CD4-positive, CD25-positive, alpha-beta regulatory T cell (primary cell): ENCODE measurements around the gene HAND2. TPM values are rescaled to one million over a fixed set of nuclear protein-coding genes. Genes with fewer than 3 reads are reported as not detected.

ENCODE experiments used
- ATAC-seq, 2 donors: fragments of 150-1000 bp; cut with Tn5 transposase; one replicate each; pipeline ENCODE4 v1.10.0; 2021; ENCODE audit warnings: low read depth in 2 of 2, moderate number of reproducible peaks in 2 of 2, moderate library complexity in 1 of 2
- DNase-seq, 3 donors: peaks; one replicate each; pipeline versions ENCODE4 v3.0.0 to v3.0.0-alpha.2; 2012 to 2022; ENCODE audit warnings: mixed read lengths in 1 of 3
- H3K27ac ChIP-seq: one replicate; pipeline ENCODE4 v1.7.0; 2013; ENCODE audit warnings: mild to moderate bottlenecking, low read length; ENCODE audit not compliant: insufficient read depth, poor library complexity, severe bottlenecking
- H3K27me3 ChIP-seq: one replicate; pipeline ENCODE4 v1.7.0; 2013; ENCODE audit warnings: low read length; ENCODE audit not compliant: control insufficient read depth, insufficient read depth
- H3K36me3 ChIP-seq: one replicate; pipeline ENCODE4 v1.7.0; 2013; ENCODE audit warnings: mild to moderate bottlenecking, low read length, moderate library complexity; ENCODE audit not compliant: control insufficient read depth, insufficient read depth
- H3K4me1 ChIP-seq: 2 replicates; pipeline ENCODE4 v1.7.0; 2013; ENCODE audit warnings: mild to moderate bottlenecking, low read length; ENCODE audit not compliant: insufficient read depth, control insufficient read depth, poor library complexity, severe bottlenecking
- H3K4me3 ChIP-seq: one replicate; pipeline ENCODE4 v1.7.0; 2013; ENCODE audit warnings: low read depth, mild to moderate bottlenecking, low read length, moderate library complexity
- H3K9me3 ChIP-seq, 2 experiments: 1 replicate in 1 of 2; 2 replicates in 1 of 2; pipeline ENCODE4 v1.7.0; 2013; ENCODE audit warnings: low read length in 2 of 2, mild to moderate bottlenecking in 1 of 2, moderate library complexity in 1 of 2; ENCODE audit not compliant: control insufficient read depth in 2 of 2
- H3K27ac Mint-ChIP-seq, 3 donors: one replicate each; pipeline ENCODE4 v1.8.0; 2020 to 2022; ENCODE audit warnings: mild to moderate bottlenecking in 3 of 3, mixed read lengths in 3 of 3, moderate library complexity in 2 of 3
- H3K27me3 Mint-ChIP-seq: one replicate; pipeline ENCODE4 v1.8.0; 2022; ENCODE audit warnings: mild to moderate bottlenecking, mixed read lengths
- H3K36me3 Mint-ChIP-seq: one replicate; pipeline ENCODE4 v1.8.0; 2020; ENCODE audit warnings: mixed read lengths
- H3K4me1 Mint-ChIP-seq, 4 donors: one replicate each; pipeline ENCODE4 v1.8.0; 2020 to 2022; ENCODE audit warnings: mixed read lengths in 4 of 4, mild to moderate bottlenecking in 1 of 4
- H3K4me3 Mint-ChIP-seq, 4 donors: one replicate each; pipeline ENCODE4 v1.8.0; 2020 to 2022; ENCODE audit warnings: mild to moderate bottlenecking in 4 of 4, mixed read lengths in 4 of 4, moderate library complexity in 3 of 4
- H3K9me3 Mint-ChIP-seq, 7 donors: one replicate each; pipeline ENCODE4 v1.8.0; 2020 to 2022; ENCODE audit warnings: mixed read lengths in 7 of 7, mild to moderate bottlenecking in 3 of 7, moderate library complexity in 2 of 7
- polyA plus RNA-seq, 4 donors: library from polyadenylated mRNA; unstranded; fragments of 300-500 nt; fragmentation: Illumina TruSeq; gene quantifications; one replicate each; pipeline ENCODE4 v1.2.3, GENCODE V29; 2021
- total RNA-seq: library from RNA; stranded (reverse); gene quantifications from one replicate; pipeline ENCODE4 v1.2.3, GENCODE V29; 2022

Gene HAND2
- total and polyA plus RNA-seq, 5 donors from 2014 or later = not detected

- H3K4me1 Mint-ChIP-seq = no peaks in the 10 kb centered on the region
- DNase-seq (no peak), ATAC-seq (no peak)
- no peak overlapping the region for H3K4me3 ChIP-seq
- H3K27ac ChIP-seq = no peak overlapping the region
- H3K4me1 ChIP-seq = no peaks in the 10 kb centered on the region
- H3K27me3 ChIP-seq = peaks cover 2% of the 10 kb centered on the region
- no peak overlapping the region for H3K27ac Mint-ChIP-seq
- no peaks in the 10 kb centered on the region for H3K36me3 ChIP-seq
- no peak overlapping the region for H3K4me3 Mint-ChIP-seq
- H3K9me3 ChIP-seq = no peaks in the 10 kb centered on the region
- H3K27me3 Mint-ChIP-seq = peaks cover 22% of the 10 kb centered on the region
- H3K9me3 Mint-ChIP-seq = no peaks in the 10 kb centered on the region
- no peaks in the 10 kb centered on the region for H3K36me3 Mint-ChIP-seq
Measured at GRCh38 chr4:173488074-173488473, 42.0 kb downstream of the HAND2 start.

GRCh38 chr4:173486714-173487392, 43.2 kb downstream of the HAND2 start:
- Mint-ChIP-seq H3K9me3 (no peaks in the 10 kb centered on the region), H3K36me3 (no peaks in the 10 kb centered on the region), H3K4me1 (no peaks in the 10 kb centered on the region), H3K27ac (no peak overlapping the region), H3K4me3 (peak overlapping the region in 1 of 4 donors; percentile 27), H3K27me3 (peaks cover 22% of the 10 kb centered on the region)
- no peak overlapping the region for H3K4me3 ChIP-seq
- DNase-seq (no peak), ATAC-seq (no peak)
- H3K27ac ChIP-seq = no peak overlapping the region
- no peaks in the 10 kb centered on the region for H3K4me1 ChIP-seq
- H3K36me3 ChIP-seq = no peaks in the 10 kb centered on the region
- no peaks in the 10 kb centered on the region for H3K9me3 ChIP-seq
- H3K27me3 ChIP-seq = no peaks in the 10 kb centered on the region

- H3K36me3 Mint-ChIP-seq = no peaks in the 10 kb centered on the region
- DNase-seq (no peak), ATAC-seq (no peak)
- no peaks in the 10 kb centered on the region for H3K9me3 ChIP-seq
- H3K27ac Mint-ChIP-seq = no peak overlapping the region
- no peak overlapping the region for H3K4me3 ChIP-seq
- no peak overlapping the region for H3K4me3 Mint-ChIP-seq
- no peaks in the 10 kb centered on the region for H3K4me1 Mint-ChIP-seq
- H3K27ac ChIP-seq = no peak overlapping the region
- peaks cover 10% of the 10 kb centered on the region for H3K27me3 Mint-ChIP-seq
- no peaks in the 10 kb centered on the region for H3K4me1 ChIP-seq
- H3K36me3 ChIP-seq = no peaks in the 10 kb centered on the region
- H3K9me3 Mint-ChIP-seq = no peaks in the 10 kb centered on the region
- H3K27me3 ChIP-seq = no peaks in the 10 kb centered on the region
Measured at GRCh38 chr4:173485164-173485563, 44.9 kb downstream of the HAND2 start.

- H3K4me1 Mint-ChIP-seq = no peaks in the 10 kb centered on the region
- no peak overlapping the region for H3K27ac Mint-ChIP-seq
- no peak overlapping the region for H3K4me3 Mint-ChIP-seq
- Histone ChIP-seq H3K27me3 (no peaks in the 10 kb centered on the region), H3K36me3 (no peaks in the 10 kb centered on the region), H3K4me1 (no peaks in the 10 kb centered on the region), H3K4me3 (no peak overlapping the region), H3K27ac (no peak overlapping the region), H3K9me3 (no peaks in the 10 kb centered on the region)
- ATAC-seq (no peak), DNase-seq (no peak)
- no peaks in the 10 kb centered on the region for H3K36me3 Mint-ChIP-seq
- H3K27me3 Mint-ChIP-seq = peaks cover 10% of the 10 kb centered on the region
- H3K9me3 Mint-ChIP-seq = no peaks in the 10 kb centered on the region
Measured at GRCh38 chr4:173482330-173482931, 47.6 kb downstream of the HAND2 start.

GRCh38 chr4:173478913-173479283, 51.1 kb downstream of the HAND2 start:
- Mint-ChIP-seq H3K36me3 (no peaks in the 10 kb centered on the region), H3K4me1 (no peaks in the 10 kb centered on the region), H3K4me3 (no peak overlapping the region), H3K27me3 (no peaks in the 10 kb centered on the region), H3K27ac (no peak overlapping the region), H3K9me3 (no peaks in the 10 kb centered on the region)
- no peaks in the 10 kb centered on the region for H3K36me3 ChIP-seq
- ATAC-seq = no peak
- no peak overlapping the region for H3K27ac ChIP-seq
- H3K9me3 ChIP-seq = no peaks in the 10 kb centered on the region
- DNase-seq = no peak
- H3K4me1 ChIP-seq = no peaks in the 10 kb centered on the region
- H3K4me3 ChIP-seq = no peak overlapping the region
- no peaks in the 10 kb centered on the region for H3K27me3 ChIP-seq

- Mint-ChIP-seq H3K4me3 (no peak overlapping the region), H3K9me3 (no peaks in the 10 kb centered on the region), H3K36me3 (no peaks in the 10 kb centered on the region), H3K27ac (no peak overlapping the region), H3K4me1 (no peaks in the 10 kb centered on the region), H3K27me3 (peaks cover under 1% of the 10 kb centered on the region)
- Histone ChIP-seq H3K27me3 (no peaks in the 10 kb centered on the region), H3K27ac (no peak overlapping the region), H3K9me3 (no peaks in the 10 kb centered on the region), H3K4me1 (no peaks in the 10 kb centered on the region), H3K4me3 (no peak overlapping the region), H3K36me3 (no peaks in the 10 kb centered on the region)
- DNase-seq (no peak), ATAC-seq (no peak)
Measured at GRCh38 chr4:173478201-173478912, 51.7 kb downstream of the HAND2 start.

- H3K27ac ChIP-seq = no peak overlapping the region
- no peak overlapping the region for H3K4me3 ChIP-seq
- H3K4me3 Mint-ChIP-seq = no peak overlapping the region
- no peaks in the 10 kb centered on the region for H3K36me3 Mint-ChIP-seq
- ATAC-seq (no peak), DNase-seq (no peak)
- no peaks in the 10 kb centered on the region for H3K27me3 ChIP-seq
- no peaks in the 10 kb centered on the region for H3K9me3 ChIP-seq
- H3K4me1 ChIP-seq = no peaks in the 10 kb centered on the region
- no peaks in the 10 kb centered on the region for H3K9me3 Mint-ChIP-seq
- no peaks in the 10 kb centered on the region for H3K4me1 Mint-ChIP-seq
- H3K27ac Mint-ChIP-seq = no peak overlapping the region
- peaks cover 4% of the 10 kb centered on the region for H3K27me3 Mint-ChIP-seq
- H3K36me3 ChIP-seq = no peaks in the 10 kb centered on the region
Measured at GRCh38 chr4:173477016-173477415, 53.0 kb downstream of the HAND2 start.
